ENCODE data around the gene GBE1.

DNA sequence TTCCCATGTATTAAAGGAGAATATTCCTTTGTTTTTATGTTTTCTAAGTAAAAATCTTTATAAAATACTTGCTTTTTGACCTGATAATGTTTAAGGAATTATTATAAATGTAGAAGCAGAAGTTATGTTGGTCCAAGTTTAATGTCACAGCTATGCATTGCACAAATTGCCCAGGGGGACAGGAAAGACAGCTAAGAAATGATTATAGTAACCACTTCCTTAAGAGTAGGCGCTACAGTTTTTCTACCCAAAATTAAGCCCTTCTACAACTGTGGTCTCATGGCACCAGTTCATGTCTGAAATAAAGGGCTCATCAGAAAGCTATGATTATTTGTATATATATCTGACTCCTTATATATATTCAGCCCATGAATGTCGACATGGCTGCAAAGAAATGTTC, 176.4 kb downstream of the GBE1 start:
- TF ChIP-seq, protein P1, sequence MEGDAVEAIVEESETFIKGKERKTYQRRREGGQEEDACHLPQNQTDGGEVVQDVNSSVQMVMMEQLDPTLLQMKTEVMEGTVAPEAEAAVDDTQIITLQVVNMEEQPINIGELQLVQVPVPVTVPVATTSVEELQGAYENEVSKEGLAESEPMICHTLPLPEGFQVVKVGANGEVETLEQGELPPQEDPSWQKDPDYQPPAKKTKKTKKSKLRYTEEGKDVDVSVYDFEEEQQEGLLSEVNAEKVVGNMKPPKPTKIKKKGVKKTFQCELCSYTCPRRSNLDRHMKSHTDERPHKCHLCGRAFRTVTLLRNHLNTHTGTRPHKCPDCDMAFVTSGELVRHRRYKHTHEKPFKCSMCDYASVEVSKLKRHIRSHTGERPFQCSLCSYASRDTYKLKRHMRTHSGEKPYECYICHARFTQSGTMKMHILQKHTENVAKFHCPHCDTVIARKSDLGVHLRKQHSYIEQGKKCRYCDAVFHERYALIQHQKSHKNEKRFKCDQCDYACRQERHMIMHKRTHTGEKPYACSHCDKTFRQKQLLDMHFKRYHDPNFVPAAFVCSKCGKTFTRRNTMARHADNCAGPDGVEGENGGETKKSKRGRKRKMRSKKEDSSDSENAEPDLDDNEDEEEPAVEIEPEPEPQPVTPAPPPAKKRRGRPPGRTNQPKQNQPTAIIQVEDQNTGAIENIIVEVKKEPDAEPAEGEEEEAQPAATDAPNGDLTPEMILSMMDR (IDR thresholded peaks at IDR 0.05) = no peak
- TF ChIP-seq EP300 (IDR thresholded peaks at IDR 0.05) (no peak), POLR2AphosphoS5 (IDR thresholded peaks at IDR 0.05) (no peak)
